Measurements from ENCODE around the gene MRPL30. TPM values are rescaled to one million over a fixed set of nuclear protein-coding genes. Genes with fewer than 3 reads are reported as not detected.
"Not testable (repeated sequence)": the region's sequence is repeated elsewhere in the genome, so short reads cannot be mapped to it uniquely, and the experiment has no call there.

MRPL30 gene
- total and polyA plus RNA-seq, 9 donors, result 32.1 to 41.4 (median 38.6) TPM

- DNase-seq, result no peak
- Histone ChIP-seq H3K27me3 (ENCODE audit: control insufficient read depth, insufficient read depth, low read length) (no peaks in the 10 kb centered on the region), H3K9me3 (replicated peaks; ENCODE audit: control insufficient read depth, low read depth, low read length) (no peaks in the 10 kb centered on the region), H3K4me1 (ENCODE audit: control insufficient read depth, insufficient read depth, low read length) (peaks cover 7% of the 10 kb centered on the region), H3K36me3 (ENCODE audit: control insufficient read depth, insufficient read depth, low read length) (peaks cover 2% of the 10 kb centered on the region), H3K27ac (ENCODE audit: low read length) (peak overlapping the region; percentile 91), H3K4me3 (ENCODE audit: low read length) (peak overlapping the region; percentile 92)
- WGBS (ENCODE audit: insufficient coverage), result 0% methylated on average over 1 of the region's 4 CpGs
These were observed 628 bp downstream of the MRPL30 start for GRCh38 chr2:99181624-99182000.

DNA sequence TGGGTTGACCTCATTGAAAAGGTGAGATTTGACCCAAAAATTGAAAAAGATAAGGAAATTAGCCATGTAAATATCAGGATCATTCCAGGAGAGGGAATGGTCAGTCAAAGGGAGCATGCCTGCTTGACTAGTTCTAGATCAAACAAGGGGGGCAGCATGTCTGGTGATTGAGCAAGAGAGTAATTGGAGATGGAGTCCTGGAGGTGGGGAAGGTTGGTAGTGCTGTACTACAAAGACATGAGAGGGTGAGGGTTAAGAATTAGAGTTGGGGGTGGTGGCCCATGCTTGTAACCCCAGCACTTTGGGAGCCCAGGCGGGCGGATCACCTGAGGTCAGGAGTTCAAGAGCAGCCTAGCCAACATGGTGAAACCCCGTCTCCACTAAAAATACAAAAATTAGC, 2.0 kb downstream of the MRPL30 start:
- Histone ChIP-seq H3K4me1 (ENCODE audit: control insufficient read depth, insufficient read depth, low read length) (peaks cover 7% of the 10 kb centered on the region), H3K27me3 (ENCODE audit: control insufficient read depth, insufficient read depth, low read length) (no peaks in the 10 kb centered on the region), H3K4me3 (ENCODE audit: low read length) (no peak overlapping the region), H3K9me3 (replicated peaks; ENCODE audit: control insufficient read depth, low read depth, low read length) (no peaks in the 10 kb centered on the region), H3K27ac (ENCODE audit: low read length) (no peak overlapping the region), H3K36me3 (ENCODE audit: control insufficient read depth, insufficient read depth, low read length) (peaks cover 6% of the 10 kb centered on the region)
- DNase-seq, result no peak
- 100% methylated on average over 1 of the region's 3 CpGs for WGBS (ENCODE audit: insufficient coverage)

GRCh38 chr2:99184811-99185210, 3.8 kb downstream of the MRPL30 start:
- H3K27ac ChIP-seq (ENCODE audit: low read length), result no peak overlapping the region
- no peaks in the 10 kb centered on the region for H3K27me3 ChIP-seq (ENCODE audit: control insufficient read depth, insufficient read depth, low read length)
- H3K9me3 ChIP-seq (replicated peaks; ENCODE audit: control insufficient read depth, low read depth, low read length), result no peaks in the 10 kb centered on the region
- H3K36me3 ChIP-seq (ENCODE audit: control insufficient read depth, insufficient read depth, low read length), result peaks cover 7% of the 10 kb centered on the region
- H3K4me1 ChIP-seq (ENCODE audit: control insufficient read depth, insufficient read depth, low read length), result peaks cover 5% of the 10 kb centered on the region
- no peak for DNase-seq
- no CpG with 5 or more reads among the region's 6 CpGs for WGBS (ENCODE audit: insufficient coverage)
- no peak overlapping the region for H3K4me3 ChIP-seq (ENCODE audit: low read length)

DNA sequence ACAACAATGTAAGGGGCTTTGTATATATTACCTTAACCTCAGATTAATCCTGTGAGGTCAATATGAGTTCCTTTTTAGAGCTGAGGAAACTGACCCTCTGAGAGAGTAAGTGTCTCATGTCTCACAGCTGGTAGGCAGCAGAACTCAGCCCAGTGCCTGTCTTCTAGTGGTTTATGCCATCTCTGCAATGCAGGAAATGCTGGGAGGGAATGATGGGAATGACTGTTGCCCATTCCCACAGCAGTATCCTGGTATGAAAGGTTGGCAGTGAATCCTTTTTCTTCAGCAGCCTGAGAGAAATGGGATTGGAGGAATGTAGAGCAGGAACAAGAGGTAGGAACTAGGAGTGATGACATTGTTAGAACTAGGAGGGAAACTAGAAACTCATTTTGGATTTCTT, 6.0 kb downstream of the MRPL30 start:
- H3K9me3 ChIP-seq (replicated peaks; ENCODE audit: control insufficient read depth, low read depth, low read length), result no peaks in the 10 kb centered on the region
- no peak overlapping the region for H3K27ac ChIP-seq (ENCODE audit: low read length)
- no peak for DNase-seq
- no peak overlapping the region for H3K4me3 ChIP-seq (ENCODE audit: low read length)
- H3K27me3 ChIP-seq (ENCODE audit: control insufficient read depth, insufficient read depth, low read length), result no peaks in the 10 kb centered on the region
- peaks cover 15% of the 10 kb centered on the region for H3K36me3 ChIP-seq (ENCODE audit: control insufficient read depth, insufficient read depth, low read length)
- no peaks in the 10 kb centered on the region for H3K4me1 ChIP-seq (ENCODE audit: control insufficient read depth, insufficient read depth, low read length)

GRCh38 chr2:99188357-99188756, 7.4 kb downstream of the MRPL30 start:
- H3K27me3 ChIP-seq (ENCODE audit: control insufficient read depth, insufficient read depth, low read length), result no peaks in the 10 kb centered on the region
- no peaks in the 10 kb centered on the region for H3K9me3 ChIP-seq (replicated peaks; ENCODE audit: control insufficient read depth, low read depth, low read length)
- no peaks in the 10 kb centered on the region for H3K4me1 ChIP-seq (ENCODE audit: control insufficient read depth, insufficient read depth, low read length)
- H3K4me3 ChIP-seq (ENCODE audit: low read length), result no peak overlapping the region
- no peak for DNase-seq
- WGBS (ENCODE audit: insufficient coverage), result no CpG with 5 or more reads among the region's 3 CpGs
- no peak overlapping the region for H3K27ac ChIP-seq (ENCODE audit: low read length)
- H3K36me3 ChIP-seq (ENCODE audit: control insufficient read depth, insufficient read depth, low read length), result peaks cover 18% of the 10 kb centered on the region

GRCh38 chr2:99190548-99190947, 9.6 kb downstream of the MRPL30 start:
- H3K4me1 ChIP-seq (ENCODE audit: control insufficient read depth, insufficient read depth, low read length), result no peaks in the 10 kb centered on the region
- no peaks in the 10 kb centered on the region for H3K9me3 ChIP-seq (replicated peaks; ENCODE audit: control insufficient read depth, low read depth, low read length)
- no peak for DNase-seq
- H3K36me3 ChIP-seq (ENCODE audit: control insufficient read depth, insufficient read depth, low read length), result peaks cover 23% of the 10 kb centered on the region
- no peak overlapping the region for H3K4me3 ChIP-seq (ENCODE audit: low read length)
- no peaks in the 10 kb centered on the region for H3K27me3 ChIP-seq (ENCODE audit: control insufficient read depth, insufficient read depth, low read length)
- H3K27ac ChIP-seq (ENCODE audit: low read length), result no peak overlapping the region
- WGBS (ENCODE audit: insufficient coverage), result no CpG with 5 or more reads among the region's 1 CpG

DNA sequence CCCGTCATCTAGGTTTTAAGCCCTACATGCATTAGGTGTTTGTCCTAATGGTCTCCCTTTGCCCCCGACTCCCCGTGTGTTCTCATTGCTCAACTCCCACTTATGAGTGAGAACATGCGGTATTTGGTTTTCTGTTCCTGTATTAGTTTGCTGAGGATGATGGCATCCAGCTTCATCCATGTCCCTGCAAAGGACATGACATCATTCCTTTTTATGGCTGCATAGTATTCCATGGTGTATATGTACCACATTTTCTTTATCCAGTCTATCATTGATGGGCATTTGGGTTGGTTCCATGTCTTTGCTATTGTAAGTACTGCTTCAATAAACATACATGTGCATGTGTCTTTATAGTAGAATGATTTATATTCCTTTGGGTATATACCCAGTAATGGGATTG, 11.4 kb downstream of the MRPL30 start:
- DNase-seq; H3K9me3 ChIP-seq (replicated peaks; ENCODE audit: control insufficient read depth, low read depth, low read length); H3K27ac ChIP-seq (ENCODE audit: low read length); H3K4me3 ChIP-seq (ENCODE audit: low read length); H3K4me1 ChIP-seq (ENCODE audit: control insufficient read depth, insufficient read depth, low read length); H3K27me3 ChIP-seq (ENCODE audit: control insufficient read depth, insufficient read depth, low read length): not testable (repeated sequence)
- no CpG with 5 or more reads among the region's 4 CpGs for WGBS (ENCODE audit: insufficient coverage)
- H3K36me3 ChIP-seq (ENCODE audit: control insufficient read depth, insufficient read depth, low read length), result peaks cover 30% of the 10 kb centered on the region

GRCh38 chr2:99198103-99198841, 17.3 kb downstream of the MRPL30 start:
- no peak for DNase-seq
- Histone ChIP-seq H3K4me3 (ENCODE audit: low read length) (no peak overlapping the region), H3K27me3 (ENCODE audit: control insufficient read depth, insufficient read depth, low read length) (no peaks in the 10 kb centered on the region), H3K4me1 (ENCODE audit: control insufficient read depth, insufficient read depth, low read length) (no peaks in the 10 kb centered on the region), H3K9me3 (replicated peaks; ENCODE audit: control insufficient read depth, low read depth, low read length) (no peaks in the 10 kb centered on the region), H3K27ac (ENCODE audit: low read length) (no peak overlapping the region), H3K36me3 (ENCODE audit: control insufficient read depth, insufficient read depth, low read length) (peaks cover 28% of the 10 kb centered on the region)
- WGBS (ENCODE audit: insufficient coverage), result 57% methylated on average over 1 of the region's 6 CpGs

DNA sequence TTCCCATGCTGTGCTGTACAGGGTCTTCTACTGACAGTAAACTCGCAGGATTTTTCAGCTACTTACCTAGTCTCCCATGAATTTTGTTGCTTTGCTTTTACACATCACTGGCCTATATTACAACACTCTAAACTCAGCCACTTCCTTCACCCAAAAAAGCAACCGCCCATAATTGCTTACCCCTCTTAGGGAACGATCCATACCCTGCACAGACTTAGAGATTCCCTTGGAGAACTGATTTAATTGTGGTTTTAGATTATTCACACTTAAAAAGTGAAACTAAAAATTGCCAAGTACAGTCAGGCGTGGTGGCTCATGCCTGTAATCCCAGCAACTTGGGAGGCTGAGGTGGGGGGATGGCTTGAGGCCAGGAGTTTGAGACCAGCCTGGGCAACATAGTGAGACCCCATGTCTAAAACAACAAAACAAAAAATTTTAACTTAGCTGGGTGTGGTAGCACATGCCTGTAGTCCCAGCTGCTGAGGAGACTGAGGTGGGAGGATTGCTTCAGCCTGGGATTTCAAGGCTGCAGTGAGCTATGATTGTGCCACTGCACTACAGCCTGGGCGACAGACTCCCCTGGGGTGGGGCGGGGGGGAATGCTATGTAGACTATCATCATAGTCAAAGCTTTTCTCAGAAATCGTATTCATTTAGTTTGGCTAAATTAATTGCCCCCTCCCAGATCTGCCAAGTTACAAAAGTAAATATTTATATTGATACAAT, 19.3 kb downstream of the MRPL30 start:
- 100% methylated on average over 1 of the region's 7 CpGs for WGBS (ENCODE audit: insufficient coverage)
- no peaks in the 10 kb centered on the region for H3K4me1 ChIP-seq (ENCODE audit: control insufficient read depth, insufficient read depth, low read length)
- peaks cover 26% of the 10 kb centered on the region for H3K36me3 ChIP-seq (ENCODE audit: control insufficient read depth, insufficient read depth, low read length)
- H3K4me3 ChIP-seq (ENCODE audit: low read length), result no peak overlapping the region
- no peaks in the 10 kb centered on the region for H3K27me3 ChIP-seq (ENCODE audit: control insufficient read depth, insufficient read depth, low read length)
- peaks cover under 1% of the 10 kb centered on the region for H3K9me3 ChIP-seq (replicated peaks; ENCODE audit: control insufficient read depth, low read depth, low read length)
- H3K27ac ChIP-seq (ENCODE audit: low read length), result no peak overlapping the region
- no peak for DNase-seq

DNA sequence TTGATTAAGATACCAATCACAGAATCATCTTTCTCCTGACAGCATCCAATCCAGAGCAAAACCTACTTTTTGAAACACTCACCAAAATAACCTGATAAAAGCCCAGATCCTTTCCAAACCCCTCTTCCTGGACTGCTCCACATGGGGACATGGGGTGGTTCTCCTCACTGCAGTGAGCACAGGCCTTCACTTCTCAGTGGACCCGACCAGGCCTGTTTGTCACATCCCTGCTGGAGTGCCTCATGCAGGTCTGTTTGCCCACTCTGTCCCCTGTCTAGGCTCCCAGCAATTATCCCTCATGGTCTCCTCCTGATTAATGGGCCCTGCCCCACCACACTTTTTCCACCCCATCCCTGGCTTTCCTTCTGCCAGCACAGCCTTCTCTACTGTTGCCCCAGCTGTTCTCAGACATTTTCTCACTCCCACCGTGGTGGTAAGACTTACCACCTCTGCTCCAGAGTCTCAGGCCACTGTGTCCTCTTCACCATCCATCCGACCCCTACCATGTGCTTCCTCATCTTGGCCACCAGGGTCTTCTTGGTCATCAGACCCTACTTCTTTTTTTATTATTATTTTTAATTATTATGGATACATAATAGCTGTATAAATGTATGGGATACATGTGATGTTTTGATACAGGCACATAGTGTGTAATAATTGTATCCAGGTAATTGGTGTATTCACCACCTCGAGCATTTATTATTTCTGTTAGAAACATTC, 21.1 kb downstream of the MRPL30 start:
- no peaks in the 10 kb centered on the region for H3K27me3 ChIP-seq (ENCODE audit: control insufficient read depth, insufficient read depth, low read length)
- H3K4me1 ChIP-seq (ENCODE audit: control insufficient read depth, insufficient read depth, low read length), result no peaks in the 10 kb centered on the region
- peaks cover 12% of the 10 kb centered on the region for H3K36me3 ChIP-seq (ENCODE audit: control insufficient read depth, insufficient read depth, low read length)
- no peak overlapping the region for H3K4me3 ChIP-seq (ENCODE audit: low read length)
- H3K9me3 ChIP-seq (replicated peaks; ENCODE audit: control insufficient read depth, low read depth, low read length), result peaks cover 4% of the 10 kb centered on the region
- no peak overlapping the region for H3K27ac ChIP-seq (ENCODE audit: low read length)
- no peak for DNase-seq
- 80% methylated on average over 2 of the region's 4 CpGs for WGBS (ENCODE audit: insufficient coverage)
